PC-9 (cell line): ENCODE results near the gene NDUFA12. TPM values are rescaled to one million over a fixed set of nuclear protein-coding genes. Genes with fewer than 3 reads are reported as not detected.

Source experiments
- BruUV-seq: library from RNA; stranded (reverse); fragments of 400-500 nt; replicated peaks from 2 replicates; lab custom pipeline; 2021; lab: Mats Ljungman, UMichigan
- CTCF ChIA-PET: fragments of 300-600 bp; sonication (Branson Sonifier 250); formaldehyde crosslinking; loops from one replicate; lab custom pipeline; 2022; ENCODE audit warnings: antibody characterized with exemption; lab: Charles Lee
- POLR2A ChIA-PET: fragments of 300-600 bp; sonication (Branson Sonifier 250); formaldehyde crosslinking; loops from one replicate; lab custom pipeline; 2022; ENCODE audit warnings: antibody characterized with exemption; ENCODE audit not compliant: unreplicated experiment; lab: Charles Lee
- DNase-seq, 2 experiments: peaks; one replicate each; pipeline versions ENCODE4 v3.0.0 to v3.0.0-alpha.2; 2015 to 2022; ENCODE audit warnings: mixed read lengths in 1 of 2
- H2AFZ ChIP-seq: fragments of 200-600 bp; sonication (generic); 2 replicates; pipeline ENCODE4 v1.8.1; 2017; ENCODE audit warnings: antibody characterized with exemption
- H3F3A ChIP-seq: fragments of 200-600 bp; sonication (generic); 2 replicates; pipeline ENCODE4 v1.8.1; 2017; ENCODE audit warnings: antibody characterized with exemption, mild to moderate bottlenecking, low read depth; ENCODE audit not compliant: insufficient read depth
- H3K27ac ChIP-seq: fragments of 200-600 bp; sonication (generic); 2 replicates; pipeline ENCODE4 v1.6.1; 2016; ENCODE audit warnings: mixed run types
- H3K27me3 ChIP-seq: fragments of 200-600 bp; sonication (generic); 2 replicates; pipeline ENCODE4 v1.6.1; 2016; ENCODE audit warnings: low read depth, mixed run types; ENCODE audit not compliant: insufficient read depth
- H3K36me3 ChIP-seq: fragments of 200-600 bp; sonication (generic); 2 replicates; pipeline ENCODE4 v1.6.1; 2016; ENCODE audit warnings: low read depth, mixed run types
- H3K4me1 ChIP-seq: fragments of 200-600 bp; sonication (generic); replicated peaks from 2 replicates; pipeline ENCODE4 v1.6.1; 2016; ENCODE audit warnings: mixed run types; ENCODE audit not compliant: insufficient read depth
- H3K4me2 ChIP-seq: fragments of 200-600 bp; sonication (generic); 2 replicates; pipeline ENCODE4 v1.6.1; 2017; ENCODE audit warnings: mixed run types
- H3K4me3 ChIP-seq: fragments of 200-600 bp; sonication (generic); 2 replicates; pipeline ENCODE4 v1.6.1; 2016; ENCODE audit warnings: mixed run types
- H3K79me2 ChIP-seq: fragments of 200-600 bp; sonication (generic); 2 replicates; pipeline ENCODE4 v1.6.1; 2017; ENCODE audit warnings: low read depth, mixed run types
- H3K9me2 ChIP-seq: fragments of 200-600 bp; sonication (generic); 2 replicates; pipeline ENCODE4 v1.8.1; 2017; ENCODE audit warnings: mild to moderate bottlenecking; ENCODE audit not compliant: insufficient read depth
- H3K9me3 ChIP-seq: fragments of 200-600 bp; sonication (generic); 2 replicates; pipeline ENCODE4 v1.8.1; 2016; ENCODE audit warnings: low read depth; ENCODE audit not compliant: insufficient read depth
- H4K20me1 ChIP-seq: fragments of 200-600 bp; sonication (generic); 2 replicates; pipeline ENCODE4 v1.8.1; 2017; ENCODE audit not compliant: insufficient read depth
- EZH2 ChIP-seq: fragments of 200-600 bp; sonication (generic); IDR thresholded peaks from 2 replicates; pipeline ENCODE4 v1.8.0; 2017; ENCODE audit warnings: antibody characterized with exemption, low read depth
- intact Hi-C: fragments of 100-400 bp; cut with micrococcal nuclease; formaldehyde crosslinking; loops from one replicate; pipeline ENCODE4 v1.10.0; 2022; ENCODE audit not compliant: unreplicated experiment
- total RNA-seq: library from RNA; stranded (reverse); gene quantifications from 2 replicates; pipeline ENCODE4 v1.2.3, GENCODE V29; 2021
- TF ChIP-seq, protein P1 (sequence below): fragments of 200-600 bp; sonication (generic); conservative IDR thresholded peaks from 2 replicates; pipeline ENCODE4 v1.6.1; 2017; ENCODE audit warnings: mixed run types, antibody characterized with exemption, mild to moderate bottlenecking, moderate library complexity

The NDUFA12 gene
- total RNA-seq, 1 experiment from 2014 or later = 108 TPM

- no peaks in the 10 kb centered on the region for H3K27me3 ChIP-seq
- TF ChIP-seq, protein P1, sequence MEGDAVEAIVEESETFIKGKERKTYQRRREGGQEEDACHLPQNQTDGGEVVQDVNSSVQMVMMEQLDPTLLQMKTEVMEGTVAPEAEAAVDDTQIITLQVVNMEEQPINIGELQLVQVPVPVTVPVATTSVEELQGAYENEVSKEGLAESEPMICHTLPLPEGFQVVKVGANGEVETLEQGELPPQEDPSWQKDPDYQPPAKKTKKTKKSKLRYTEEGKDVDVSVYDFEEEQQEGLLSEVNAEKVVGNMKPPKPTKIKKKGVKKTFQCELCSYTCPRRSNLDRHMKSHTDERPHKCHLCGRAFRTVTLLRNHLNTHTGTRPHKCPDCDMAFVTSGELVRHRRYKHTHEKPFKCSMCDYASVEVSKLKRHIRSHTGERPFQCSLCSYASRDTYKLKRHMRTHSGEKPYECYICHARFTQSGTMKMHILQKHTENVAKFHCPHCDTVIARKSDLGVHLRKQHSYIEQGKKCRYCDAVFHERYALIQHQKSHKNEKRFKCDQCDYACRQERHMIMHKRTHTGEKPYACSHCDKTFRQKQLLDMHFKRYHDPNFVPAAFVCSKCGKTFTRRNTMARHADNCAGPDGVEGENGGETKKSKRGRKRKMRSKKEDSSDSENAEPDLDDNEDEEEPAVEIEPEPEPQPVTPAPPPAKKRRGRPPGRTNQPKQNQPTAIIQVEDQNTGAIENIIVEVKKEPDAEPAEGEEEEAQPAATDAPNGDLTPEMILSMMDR = no peak
- TF ChIP-seq EZH2 = no peak
- no peak overlapping the region for H2AFZ ChIP-seq
- H3K4me2 ChIP-seq = no peak overlapping the region
- H3K9me3 ChIP-seq = no peaks in the 10 kb centered on the region
- H3K27ac ChIP-seq = no peak overlapping the region
- H3K4me1 ChIP-seq = peaks cover 18% of the 10 kb centered on the region
- peaks cover 60% of the 10 kb centered on the region for H3K79me2 ChIP-seq
- H3K9me2 ChIP-seq = no peaks in the 10 kb centered on the region
- DNase-seq = no peak
- H3F3A ChIP-seq = no peaks in the 10 kb centered on the region; the same call in none of the 2 replicates
- H3K4me3 ChIP-seq = no peak overlapping the region
- CTCF ChIA-PET = no interaction called here
- H4K20me1 ChIP-seq = peaks cover 7% of the 10 kb centered on the region; the same call in 1 of the 2 replicates
- BruUV-seq = no TSS peak
- POLR2A ChIA-PET = no interaction called here
- 0 out of 2 replicates have a peak, but pooled peaks cover 10% of the 10 kb centered on the region for H3K36me3 ChIP-seq
- intact Hi-C loops = no loop called here
Observed at GRCh38 chr12:94998326-94998725, 5.2 kb downstream of the NDUFA12 start.

- TF ChIP-seq, protein P1 = no peak
- no peak for TF ChIP-seq EZH2
- ChIA-PET POLR2A (no interaction called here), CTCF (no interaction called here)
- Histone ChIP-seq H3K27me3 (no peaks in the 10 kb centered on the region), H2AFZ (no peak overlapping the region), H3K36me3 (0 out of 2 replicates have a peak, but pooled peaks cover 10% of the 10 kb centered on the region), H3K4me2 (no peak overlapping the region), H4K20me1 (peaks cover 7% of the 10 kb centered on the region; the same call in 1 of the 2 replicates), H3K4me1 (peaks cover 18% of the 10 kb centered on the region), H3F3A (no peaks in the 10 kb centered on the region; the same call in none of the 2 replicates), H3K4me3 (no peak overlapping the region), H3K79me2 (peaks cover 54% of the 10 kb centered on the region), H3K9me3 (no peaks in the 10 kb centered on the region), H3K27ac (no peak overlapping the region), H3K9me2 (no peaks in the 10 kb centered on the region)
- intact Hi-C loops = no loop called here
- no TSS peak for BruUV-seq
- no peak for DNase-seq
Observed at GRCh38 chr12:94997726-94998125, 5.8 kb downstream of the NDUFA12 start.

DNA sequence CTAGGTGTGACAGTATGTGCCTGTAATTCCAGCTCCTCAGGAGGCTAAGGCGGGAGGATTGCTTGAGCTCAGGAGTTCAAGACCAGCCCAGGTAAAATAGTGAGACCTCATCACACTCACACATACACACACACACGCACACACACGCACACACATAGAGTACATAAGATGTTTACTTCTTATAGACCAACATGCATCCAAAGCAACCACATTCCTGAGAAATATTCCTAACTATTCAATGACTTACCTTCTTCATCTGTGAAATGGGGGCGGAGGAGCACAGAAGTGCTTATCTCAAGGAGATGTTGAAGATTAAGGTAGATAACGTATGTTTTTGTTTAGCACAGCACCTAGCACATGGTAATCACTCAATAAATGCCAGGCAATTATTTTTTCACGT, 6.4 kb downstream of the NDUFA12 start:
- ChIA-PET POLR2A (no interaction called here), CTCF (no interaction called here)
- no peaks in the 10 kb centered on the region for H3K27me3 ChIP-seq
- H3K4me3 ChIP-seq = no peak overlapping the region
- H3K36me3 ChIP-seq = peaks cover 12% of the 10 kb centered on the region; the same call in 1 of the 2 replicates
- no peaks in the 10 kb centered on the region; the same call in none of the 2 replicates for H3F3A ChIP-seq
- no peak overlapping the region for H3K27ac ChIP-seq
- no TSS peak for BruUV-seq
- intact Hi-C loops = no loop called here
- H3K79me2 ChIP-seq = peaks cover 48% of the 10 kb centered on the region
- TF ChIP-seq EZH2 = no peak
- TF ChIP-seq, protein P1 = no peak
- no peak overlapping the region for H2AFZ ChIP-seq
- no peaks in the 10 kb centered on the region for H3K9me3 ChIP-seq
- H4K20me1 ChIP-seq = peaks cover 7% of the 10 kb centered on the region; the same call in 1 of the 2 replicates
- H3K4me2 ChIP-seq = no peak overlapping the region
- H3K4me1 ChIP-seq = peaks cover 14% of the 10 kb centered on the region
- H3K9me2 ChIP-seq = no peaks in the 10 kb centered on the region
- no peak for DNase-seq
